HG02678 (cell line): ENCODE measurements around the gene HTRA3.

Experiments
- ATAC-seq: cut with Tn5 transposase; IDR thresholded peaks from one replicate; pipeline ENCODE4 v1.9.1; 2021; ENCODE audit warnings: mild to moderate bottlenecking, moderate library complexity; ENCODE audit not compliant: unreplicated experiment

The HTRA3 gene

GRCh38 chr4:8269535-8270417 is at the start of gene HTRA3:
Gene HTRA3 (plus strand): TSS chr4:8269754. CDS start chr4:8269969, 215 bp downstream.
- no peak for ATAC-seq

- ATAC-seq = no peak
Measured at GRCh38 chr4:8220661-8221450, 48.7 kb upstream of the HTRA3 start.

DNA sequence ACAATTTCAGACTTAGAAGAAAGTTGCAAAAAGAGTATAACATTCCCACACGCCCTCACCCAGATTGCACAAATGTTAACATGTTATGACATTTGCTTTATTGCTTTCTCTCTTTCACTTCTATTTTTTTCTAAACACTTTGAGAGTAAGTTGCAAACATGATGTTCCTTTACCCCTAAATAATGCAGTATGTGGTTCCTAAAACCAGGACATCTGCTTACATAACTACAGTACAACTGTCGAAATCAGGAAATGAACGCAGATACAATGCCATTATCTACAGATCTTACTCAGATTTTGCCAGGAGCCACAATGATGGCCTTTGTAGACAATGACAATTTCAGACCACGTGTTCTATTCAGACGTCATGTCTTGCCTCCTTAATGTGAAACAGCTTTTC is 48.1 kb upstream of the HTRA3 start:
- ATAC-seq = no peak

GRCh38 chr4:8221985-8222384 is 47.6 kb upstream of the HTRA3 start:
- ATAC-seq = no peak

DNA sequence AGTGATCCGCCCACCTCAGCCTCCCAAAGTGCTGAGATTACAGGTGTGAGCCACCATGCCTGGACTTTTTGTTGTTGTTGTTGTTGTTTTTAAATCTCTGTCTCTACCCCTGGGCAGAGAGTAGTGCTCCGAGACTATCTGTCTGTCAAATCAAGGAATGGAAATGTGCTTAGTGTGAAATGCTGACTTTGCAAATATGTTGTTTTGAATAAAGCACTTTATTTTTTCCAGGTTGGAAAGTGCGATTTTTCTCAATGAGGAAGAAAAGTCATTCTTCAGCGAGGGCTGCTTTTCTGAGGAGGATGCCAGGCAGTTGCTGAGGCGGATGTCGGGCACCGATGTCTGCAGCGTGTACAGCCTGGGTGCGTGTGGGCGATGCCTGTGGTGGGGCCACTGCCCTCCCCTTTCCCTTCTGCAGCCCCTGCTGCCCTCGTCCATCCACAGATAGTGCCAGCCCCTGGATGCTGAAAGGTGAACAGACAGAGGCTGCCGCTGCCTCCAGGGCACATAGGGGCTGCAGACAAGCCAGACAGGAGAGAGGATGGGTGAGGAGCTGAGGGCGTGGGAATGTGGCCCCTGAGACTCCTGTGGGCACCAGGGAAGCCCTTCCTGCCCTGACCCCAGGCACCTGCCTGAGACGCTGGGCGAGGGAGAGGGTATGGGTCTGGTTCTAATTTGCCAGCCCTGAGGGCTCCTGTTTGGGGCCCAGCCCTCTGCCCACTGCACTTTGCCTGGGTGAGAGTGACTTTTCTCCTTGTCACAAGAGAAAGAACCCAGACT is 46.8 kb upstream of the HTRA3 start:
- ATAC-seq = no peak

DNA sequence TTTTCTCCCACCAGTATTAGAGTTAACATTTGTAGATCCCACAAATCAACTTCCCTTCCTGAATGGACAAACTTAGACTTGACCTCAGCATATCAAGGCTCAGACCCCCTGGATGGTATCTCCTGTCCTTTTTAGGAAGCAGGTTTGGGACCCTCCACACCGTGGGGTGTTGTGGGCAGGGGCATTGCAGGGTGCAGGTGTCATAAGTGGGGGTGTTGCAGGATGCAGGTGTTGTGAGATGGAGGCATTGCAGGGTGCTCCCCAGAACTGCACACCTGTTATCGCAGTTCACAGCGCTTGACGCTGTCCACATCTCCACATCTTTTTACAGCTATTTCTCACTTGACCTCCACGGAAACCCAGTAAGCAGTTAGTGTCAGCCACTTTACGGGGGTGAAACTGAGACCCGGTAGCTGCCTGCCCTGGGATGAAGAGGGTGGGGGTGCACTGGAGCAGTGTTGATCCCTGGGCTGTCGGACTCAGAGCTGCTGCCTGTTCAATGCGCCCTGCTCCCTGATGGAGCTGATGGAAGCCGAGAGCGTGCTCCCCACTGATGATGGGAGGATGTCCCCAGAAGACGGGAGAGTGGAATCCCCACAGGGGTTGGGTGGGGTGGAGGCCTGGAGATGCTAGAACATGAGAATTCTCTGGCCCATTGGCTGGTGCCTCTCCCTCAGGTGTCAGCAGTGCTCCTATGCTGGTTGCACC is 45.1 kb upstream of the HTRA3 start:
- ATAC-seq = no peak

- no peak for ATAC-seq
Measured at GRCh38 chr4:8224975-8225625, 44.5 kb upstream of the HTRA3 start.

- ATAC-seq = no peak
Measured at GRCh38 chr4:8225706-8226443, 43.7 kb upstream of the HTRA3 start.

DNA sequence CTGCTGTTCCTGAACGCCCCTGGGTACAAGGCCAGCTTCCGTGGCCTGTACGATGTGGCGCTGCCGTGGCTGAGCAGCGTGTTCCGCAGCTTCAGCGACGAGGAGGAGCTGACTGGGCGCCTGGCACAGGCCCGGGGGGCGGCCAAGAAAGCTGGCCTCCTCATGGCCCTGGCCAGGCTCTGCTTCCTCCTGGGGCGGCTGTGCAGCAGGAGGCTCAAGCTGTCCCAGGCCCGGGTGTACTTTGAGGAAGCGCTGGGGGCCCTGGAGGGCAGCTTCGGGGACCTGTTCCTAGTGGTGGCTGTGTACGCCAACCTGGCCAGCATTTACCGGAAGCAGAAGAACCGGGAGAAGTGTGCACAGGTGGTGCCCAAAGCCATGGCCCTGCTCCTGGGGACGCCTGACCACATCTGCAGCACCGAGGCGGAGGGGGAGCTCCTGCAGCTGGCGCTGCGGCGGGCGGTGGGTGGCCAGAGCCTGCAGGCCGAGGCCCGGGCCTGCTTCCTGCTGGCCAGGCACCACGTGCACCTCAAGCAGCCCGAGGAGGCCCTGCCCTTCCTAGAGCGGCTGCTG is 42.3 kb upstream of the HTRA3 start:
- no peak for ATAC-seq

DNA sequence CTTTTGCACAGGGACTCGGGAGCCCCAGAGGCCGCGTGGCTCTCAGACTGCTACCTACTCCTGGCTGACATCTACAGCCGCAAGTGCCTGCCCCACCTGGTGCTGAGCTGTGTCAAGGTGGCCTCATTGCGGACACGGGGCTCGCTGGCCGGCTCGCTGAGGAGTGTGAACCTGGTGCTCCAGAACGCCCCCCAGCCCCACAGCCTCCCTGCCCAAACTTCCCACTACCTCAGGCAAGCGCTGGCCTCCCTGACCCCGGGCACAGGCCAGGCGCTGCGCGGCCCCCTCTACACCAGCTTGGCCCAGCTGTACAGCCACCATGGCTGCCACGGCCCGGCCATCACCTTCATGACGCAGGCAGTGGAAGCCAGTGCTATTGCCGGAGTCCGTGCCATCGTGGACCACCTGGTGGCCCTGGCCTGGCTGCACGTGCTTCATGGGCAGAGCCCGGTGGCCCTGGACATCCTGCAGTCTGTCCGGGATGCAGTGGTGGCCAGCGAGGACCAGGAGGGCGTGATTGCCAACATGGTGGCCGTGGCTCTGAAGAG is 41.7 kb upstream of the HTRA3 start:
- ATAC-seq = no peak

- ATAC-seq = peak; percentile 77
Measured at GRCh38 chr4:8228319-8229250, 41.0 kb upstream of the HTRA3 start.

- no peak for ATAC-seq
Measured at GRCh38 chr4:8229331-8229975, 40.1 kb upstream of the HTRA3 start.

DNA sequence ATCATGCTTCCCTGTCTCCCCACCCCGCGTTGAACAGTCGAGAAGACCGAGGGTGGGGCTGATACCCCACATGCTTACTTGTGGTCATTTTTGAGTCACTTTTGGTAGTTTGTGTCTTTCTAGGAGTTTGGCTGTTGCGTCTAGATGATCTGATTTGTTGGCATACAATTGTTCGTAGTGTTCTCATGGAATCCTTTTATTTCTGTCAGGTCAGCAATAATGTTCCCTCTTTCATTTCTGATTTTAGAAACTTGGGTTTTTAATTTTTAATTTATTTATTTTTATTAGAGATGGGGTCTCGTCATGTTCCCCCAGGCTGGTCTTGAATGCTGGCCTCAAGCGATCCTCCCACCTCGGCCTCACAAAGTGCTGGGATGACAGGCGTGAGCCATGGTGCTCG is 39.5 kb upstream of the HTRA3 start:
- ATAC-seq = no peak

DNA sequence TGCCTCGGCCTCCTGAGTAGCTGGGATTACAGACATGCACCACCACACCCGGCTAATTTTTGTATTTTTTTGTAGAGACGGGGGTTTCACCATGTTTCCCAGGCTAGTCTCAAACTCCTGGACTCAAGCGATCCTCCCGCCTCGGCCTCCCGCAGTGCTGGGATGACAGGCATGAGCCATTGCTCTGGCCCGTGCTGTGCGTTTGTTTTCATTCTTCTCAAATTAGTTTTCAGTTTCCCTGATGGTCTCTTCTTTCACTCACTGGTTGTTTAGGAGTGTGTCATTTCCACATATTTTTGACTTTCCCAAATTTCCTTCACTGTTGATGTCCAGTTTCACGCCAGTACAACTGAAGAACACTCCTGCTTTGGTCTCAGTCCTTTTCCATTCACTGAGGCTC is 38.7 kb upstream of the HTRA3 start:
- no peak for ATAC-seq

DNA sequence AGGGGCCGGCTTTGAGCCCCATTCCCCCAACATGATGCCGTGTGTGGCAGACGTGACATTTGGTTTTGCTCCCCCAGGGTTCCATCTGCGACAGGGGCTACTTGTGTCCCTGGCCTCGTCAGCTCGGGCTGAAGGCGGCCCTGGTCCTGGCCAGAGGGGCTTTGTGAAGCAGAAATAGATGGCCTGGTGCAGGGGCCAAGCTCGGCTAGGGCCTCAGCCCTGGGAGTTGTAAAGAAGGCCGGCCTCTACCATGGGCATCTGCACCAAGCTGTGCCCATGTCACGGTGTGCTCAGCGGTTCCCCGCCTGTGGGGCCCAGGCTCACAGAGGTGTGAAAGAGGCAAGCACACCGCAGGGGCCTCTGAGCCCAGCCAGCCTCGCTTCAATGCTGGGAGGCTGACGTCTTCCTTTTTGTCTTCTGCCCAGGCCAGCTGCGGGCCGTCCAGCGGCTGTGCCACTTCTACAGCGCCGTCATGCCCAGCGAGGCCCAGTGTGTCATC is 38.0 kb upstream of the HTRA3 start:
- ATAC-seq = no peak

- ATAC-seq = no peak
Measured at GRCh38 chr4:8232748-8233147, 36.8 kb upstream of the HTRA3 start.
